HEK293T (cell line): ENCODE measurements around the gene MTARC2.

Experiments used
- CTCF ChIA-PET: fragments of 350-600 bp; formaldehyde crosslinking; extraction: SDS; loops from one replicate; lab custom pipeline; 2021; ENCODE audit warnings: antibody characterized with exemption, inconsistent platforms; lab: Yijun Ruan, JAX
- POLR2A ChIA-PET: fragments of 350-600 bp; formaldehyde crosslinking; extraction: SDS; loops from one replicate; lab custom pipeline; 2020; ENCODE audit warnings: antibody characterized with exemption, inconsistent platforms; lab: Yijun Ruan, JAX
- DNase-seq: peaks from one replicate; pipeline ENCODE4 v3.0.0; 2012; ENCODE audit warnings: mixed read lengths; ENCODE audit errors: extremely low spot score
- ARNT ChIP-seq: fragments of 450-650 bp; IDR thresholded peaks from 2 replicates; pipeline ENCODE4 v1.6.1; 2017; ENCODE audit warnings: mild to moderate bottlenecking
- BHLHE40 ChIP-seq: fragments of 450-650 bp; IDR thresholded peaks from 2 replicates; pipeline ENCODE4 v1.6.1; 2016; ENCODE audit warnings: mild to moderate bottlenecking, moderate library complexity, borderline replicate concordance
- CTBP1 ChIP-seq: fragments of 450-650 bp; IDR thresholded peaks from 2 replicates; pipeline ENCODE4 v1.6.1; 2016; ENCODE audit warnings: borderline replicate concordance
- ELF4 ChIP-seq: fragments of 450-650 bp; IDR thresholded peaks from 2 replicates; pipeline ENCODE4 v1.6.1; 2017; ENCODE audit warnings: antibody characterized with exemption
- FOXA1 ChIP-seq: fragments of 450-650 bp; IDR thresholded peaks from 2 replicates; pipeline ENCODE4 v1.6.1; 2016; ENCODE audit warnings: mild to moderate bottlenecking
- FOXK2 ChIP-seq: fragments of 450-650 bp; IDR thresholded peaks from 2 replicates; pipeline ENCODE4 v1.6.1; 2016; ENCODE audit warnings: mild to moderate bottlenecking
- FOXM1 ChIP-seq: fragments of 450-650 bp; IDR thresholded peaks from 2 replicates; pipeline ENCODE4 v1.6.1; 2017; ENCODE audit warnings: mild to moderate bottlenecking, borderline replicate concordance
- HDGF ChIP-seq: fragments of 450-650 bp; IDR thresholded peaks from 2 replicates; pipeline ENCODE4 v1.6.1; 2017; ENCODE audit warnings: antibody characterized with exemption, borderline replicate concordance
- L3MBTL2 ChIP-seq: fragments of 450-650 bp; conservative IDR thresholded peaks from 2 replicates; pipeline ENCODE4 v1.6.1; 2016; ENCODE audit warnings: mild to moderate bottlenecking
- LEF1 ChIP-seq: fragments of 450-650 bp; IDR thresholded peaks from 2 replicates; pipeline ENCODE4 v1.6.1; 2017; ENCODE audit warnings: mild to moderate bottlenecking, borderline replicate concordance
- NFRKB ChIP-seq: fragments of 450-650 bp; IDR thresholded peaks from 2 replicates; pipeline ENCODE4 v1.6.1; 2016; ENCODE audit warnings: mild to moderate bottlenecking, moderate library complexity
- PKNOX1 ChIP-seq: fragments of 450-650 bp; IDR thresholded peaks from 2 replicates; pipeline ENCODE4 v1.6.1; 2016
- SP1 ChIP-seq: fragments of 450-650 bp; IDR thresholded peaks from 2 replicates; pipeline ENCODE4 v1.6.1; 2017
- SUZ12 ChIP-seq: fragments of 450-650 bp; IDR thresholded peaks from 2 replicates; pipeline ENCODE4 v1.6.1; 2016; ENCODE audit warnings: mild to moderate bottlenecking
- TARDBP ChIP-seq: fragments of 450-650 bp; IDR thresholded peaks from 2 replicates; pipeline ENCODE4 v1.6.1; 2016
- ZNF384 ChIP-seq: fragments of 450-650 bp; IDR thresholded peaks from 2 replicates; pipeline ENCODE4 v1.6.1; 2016

Gene MTARC2

GRCh38 chr1:220741349-220741748 is 6.8 kb upstream of the MTARC2 start:
- ChIA-PET CTCF (interaction anchor here (1.0 to 2.8 kb wide), 2 partner anchors 8 to 19 kb away, joined by 5 to 9 read pairs; no protein-coding TSS in a partner anchor), POLR2A (no interaction called here)
- DNase-seq, result no peak
- TF ChIP-seq FOXA1 (no peak), HDGF (no peak), ARNT (no peak), FOXK2 (no peak), SUZ12 (no peak), NFRKB (no peak)

GRCh38 chr1:220741825-220742224 is 6.3 kb upstream of the MTARC2 start:
- POLR2A ChIA-PET, result no interaction called here
- TF ChIP-seq SUZ12, result no peak
- no peak for TF ChIP-seq PKNOX1
- no peak for TF ChIP-seq BHLHE40
- no peak for TF ChIP-seq FOXK2
- no peak for TF ChIP-seq TARDBP
- no peak for TF ChIP-seq ZNF384
- TF ChIP-seq HDGF, result no peak
- TF ChIP-seq FOXM1, result no peak
- TF ChIP-seq NFRKB, result no peak
- no peak for TF ChIP-seq ELF4
- TF ChIP-seq L3MBTL2, result no peak
- TF ChIP-seq LEF1, result no peak
- TF ChIP-seq FOXA1, result no peak
- no peak for TF ChIP-seq CTBP1
- TF ChIP-seq SP1, result no peak
- TF ChIP-seq ARNT, result no peak
- CTCF ChIA-PET, result interaction anchor here (1.0 to 2.8 kb wide), 2 partner anchors 9 to 19 kb away, joined by 5 to 9 read pairs; no protein-coding TSS in a partner anchor
- DNase-seq, result no peak

- POLR2A ChIA-PET, result no interaction called here
- no peak for DNase-seq
- TF ChIP-seq ZNF384, result no peak
- TF ChIP-seq ELF4, result no peak
- no peak for TF ChIP-seq ARNT
- TF ChIP-seq NFRKB, result no peak
- no peak for TF ChIP-seq FOXA1
- TF ChIP-seq FOXM1, result no peak
- no peak for TF ChIP-seq TARDBP
- no peak for TF ChIP-seq SUZ12
- TF ChIP-seq LEF1, result no peak
- no peak for TF ChIP-seq FOXK2
- no peak for TF ChIP-seq CTBP1
- TF ChIP-seq L3MBTL2, result no peak
- TF ChIP-seq SP1, result no peak
- no peak for TF ChIP-seq HDGF
- no peak for TF ChIP-seq PKNOX1
- TF ChIP-seq BHLHE40, result no peak
- CTCF ChIA-PET, result interaction anchor here (2.8 kb wide), 1 partner anchor 9 kb away, joined by 9 read pairs; no protein-coding TSS in a partner anchor
These were observed 5.6 kb upstream of the MTARC2 start for GRCh38 chr1:220742520-220742919.

GRCh38 chr1:220746851-220747250 is 1.3 kb upstream of the MTARC2 start:
- POLR2A ChIA-PET, result interaction anchor here (1.7 to 2.8 kb wide), 3 partner anchors 8 to 13 kb away, joined by 4 to 22 read pairs (median 7); no protein-coding TSS in a partner anchor
- CTCF ChIA-PET, result interaction anchor here (4.0 kb wide), 1 partner anchor 14 kb away, joined by 21 read pairs; no protein-coding TSS in a partner anchor
- no peak for DNase-seq
- TF ChIP-seq NFRKB (no peak), FOXK2 (no peak), ZNF384 (no peak), SUZ12 (no peak), ELF4 (no peak), HDGF (no peak), CTBP1 (no peak), BHLHE40 (no peak), L3MBTL2 (no peak), ARNT (no peak), PKNOX1 (no peak)

GRCh38 chr1:220747437-220748088 is 559 bp upstream of the MTARC2 start:
- POLR2A ChIA-PET, result interaction anchor here (0.6 to 2.8 kb wide), 17 partner anchors 8 to 478 kb away, joined by 3 to 22 read pairs (median 4); partner anchors contain the start of gene MTARC1

GRCh38 chr1:220748936-220749335 is 814 bp downstream of the MTARC2 start:
- TF ChIP-seq ELF4, result no peak
- POLR2A ChIA-PET, result interaction anchor here (1.0 to 2.8 kb wide), 7 partner anchors 8 to 479 kb away, joined by 4 to 22 read pairs (median 5); no protein-coding TSS in a partner anchor
- DNase-seq, result no peak
- CTCF ChIA-PET, result no interaction called here

More at GRCh38 chr1:220747437-220748088, 559 bp upstream of the MTARC2 start:
- TF ChIP-seq NFRKB (no peak), L3MBTL2 (0 out of 2 replicates have a peak, but pooled peaks have one; percentile 85)
- CTCF ChIA-PET, result interaction anchor here (1.2 to 4.0 kb wide), 2 partner anchors 14 to 28 kb away, joined by 3 to 21 read pairs; no protein-coding TSS in a partner anchor
- DNase-seq, result no peak
